WTC11 (cell line): ENCODE results near the gene KHK. TPM values are rescaled to one million over a fixed set of nuclear protein-coding genes. Genes with fewer than 3 reads are reported as not detected.

Source experiments
- ATAC-seq: fragments of 200-7000 bp; cut with Tn5 transposase; 2 replicates; pipeline ENCODE4 v1.10.0; 2021; ENCODE audit warnings: mild to moderate bottlenecking, moderate library complexity
- Bru-seq: library from RNA; stranded (reverse); fragments of 400-500 nt; gene quantifications from one replicate; lab custom pipeline; 2021; lab: Mats Ljungman, UMichigan
- CTCF ChIA-PET: fragments of 300-600 bp; sonication (Branson Sonifier 250); formaldehyde crosslinking; loops from one replicate; lab custom pipeline; 2021; ENCODE audit warnings: antibody characterized with exemption; lab: Charles Lee
- POLR2A ChIA-PET: fragments of 350-600 bp; sonication (Branson Sonifier 250); formaldehyde crosslinking; loops from one replicate; lab custom pipeline; 2021; ENCODE audit warnings: antibody characterized with exemption; lab: Charles Lee
- DNase-seq: peaks from one replicate; pipeline ENCODE4 v3.0.0; 2021; ENCODE audit warnings: low spot score
- H3K27ac Mint-ChIP-seq: 2 replicates; pipeline ENCODE4 v1.8.0; 2021; ENCODE audit warnings: mixed read lengths
- H3K27me3 Mint-ChIP-seq: 2 replicates; pipeline ENCODE4 v1.8.0; 2021; ENCODE audit warnings: low read depth, mild to moderate bottlenecking, moderate library complexity, mixed read lengths
- H3K36me3 Mint-ChIP-seq: 2 replicates; pipeline ENCODE4 v1.8.0; 2021; ENCODE audit warnings: mixed read lengths
- H3K4me1 Mint-ChIP-seq: 2 replicates; pipeline ENCODE4 v1.8.0; 2022; ENCODE audit warnings: mixed read lengths
- H3K4me3 Mint-ChIP-seq: 2 replicates; pipeline ENCODE4 v1.8.0; 2021; ENCODE audit warnings: mild to moderate bottlenecking, moderate library complexity, mixed read lengths
- H3K9me3 Mint-ChIP-seq: 2 replicates; pipeline ENCODE4 v1.8.0; 2021; ENCODE audit warnings: mixed read lengths
- FOXK1 ChIP-seq: sonication (generic); formaldehyde crosslinking; IDR thresholded peaks from 2 replicates; pipeline ENCODE4 v1.8.0; 2022; ENCODE audit warnings: mild to moderate bottlenecking, moderate library complexity, missing genetic modification reagents
- FOXP1 ChIP-seq: sonication (generic); formaldehyde crosslinking; IDR thresholded peaks from 2 replicates; pipeline ENCODE4 v1.8.0; 2022; ENCODE audit warnings: missing genetic modification reagents, mild to moderate bottlenecking, moderate library complexity, borderline replicate concordance
- SP1 ChIP-seq: sonication (generic); formaldehyde crosslinking; conservative IDR thresholded peaks from 2 replicates; pipeline ENCODE4 v1.8.1; 2022; ENCODE audit warnings: missing genetic modification reagents
- long read RNA-seq, 3 experiments: library from RNA in 1 of 3; library from capped mRNA in 1 of 3; library from polyadenylated mRNA in 1 of 3; unstranded in 2 of 3; stranded (forward) in 1 of 3; transcript quantifications; one replicate each; pipeline ENCODE4 v2.0.0, GENCODE V29; 2021
- total RNA-seq: library from RNA; stranded (reverse); gene quantifications from 3 replicates; pipeline ENCODE4 v1.2.3, GENCODE V29; 2021
- TF ChIP-seq, protein P1 (sequence below): fragments of 250-450 bp; sonication (Bioruptor Pico); IDR thresholded peaks from 2 replicates; pipeline ENCODE4 v1.8.0; 2021; ENCODE audit warnings: mild to moderate bottlenecking
- TF ChIP-seq, protein P2 (sequence below): fragments of 200-600 bp; IDR thresholded peaks from 2 replicates; pipeline ENCODE4 v1.8.0; 2022; ENCODE audit warnings: antibody characterized with exemption
- TF ChIP-seq, protein P3 (sequence below): sonication (generic); formaldehyde crosslinking; IDR thresholded peaks from 2 replicates; pipeline ENCODE4 v1.8.0; 2023; ENCODE audit warnings: missing genetic modification reagents, mild to moderate bottlenecking, borderline replicate concordance
- TF ChIP-seq, protein P4 (sequence below): sonication (generic); formaldehyde crosslinking; IDR thresholded peaks from 2 replicates; pipeline ENCODE4 v1.8.0; 2022; ENCODE audit warnings: mild to moderate bottlenecking, missing genetic modification reagents
- TF ChIP-seq, protein P5 (sequence below): sonication (generic); formaldehyde crosslinking; IDR thresholded peaks from 2 replicates; pipeline ENCODE4 v1.8.1; 2023; ENCODE audit warnings: mild to moderate bottlenecking, missing genetic modification reagents
- TF ChIP-seq, protein P6 (sequence below): sonication (generic); formaldehyde crosslinking; IDR thresholded peaks from 2 replicates; pipeline ENCODE4 v1.8.1; 2023; ENCODE audit warnings: mild to moderate bottlenecking, missing genetic modification reagents
- TF ChIP-seq, protein P7 (sequence below): sonication (generic); formaldehyde crosslinking; IDR thresholded peaks from 2 replicates; pipeline ENCODE4 v1.8.1; 2022; ENCODE audit warnings: mild to moderate bottlenecking, missing genetic modification reagents, moderate library complexity, borderline replicate concordance

Gene KHK
- total RNA-seq: 15.5 to 17.4 TPM (median 17.4 TPM) in 3 replicates
- percentile 51 among the genes with signal in this experiment for Bru-seq, nascent RNA
- long read RNA-seq, experiment 1, transcript KHK-202 (8 exons, 2,411 nt): major isoform, 25 of 65 reads
- long read RNA-seq, experiment 1, partial matches to known transcripts: 0 of 65 reads
- long read RNA-seq, experiment 1, other reads (novel, unspliced or antisense): 40 of 65 reads
- long read RNA-seq, experiment 2, transcript KHK-202 (8 exons, 2,411 nt): major isoform, 5 of 29 reads
- long read RNA-seq, experiment 2, partial matches to known transcripts: 5 of 29 reads
- long read RNA-seq, experiment 2, other reads (novel, unspliced or antisense): 19 of 29 reads
- long read RNA-seq, experiment 3, transcript KHK-202 (8 exons, 2,411 nt): major isoform, 18 of 64 reads
- long read RNA-seq, experiment 3, partial matches to known transcripts: 2 of 64 reads
- long read RNA-seq, experiment 3, other reads (novel, unspliced or antisense): 44 of 64 reads

DNA sequence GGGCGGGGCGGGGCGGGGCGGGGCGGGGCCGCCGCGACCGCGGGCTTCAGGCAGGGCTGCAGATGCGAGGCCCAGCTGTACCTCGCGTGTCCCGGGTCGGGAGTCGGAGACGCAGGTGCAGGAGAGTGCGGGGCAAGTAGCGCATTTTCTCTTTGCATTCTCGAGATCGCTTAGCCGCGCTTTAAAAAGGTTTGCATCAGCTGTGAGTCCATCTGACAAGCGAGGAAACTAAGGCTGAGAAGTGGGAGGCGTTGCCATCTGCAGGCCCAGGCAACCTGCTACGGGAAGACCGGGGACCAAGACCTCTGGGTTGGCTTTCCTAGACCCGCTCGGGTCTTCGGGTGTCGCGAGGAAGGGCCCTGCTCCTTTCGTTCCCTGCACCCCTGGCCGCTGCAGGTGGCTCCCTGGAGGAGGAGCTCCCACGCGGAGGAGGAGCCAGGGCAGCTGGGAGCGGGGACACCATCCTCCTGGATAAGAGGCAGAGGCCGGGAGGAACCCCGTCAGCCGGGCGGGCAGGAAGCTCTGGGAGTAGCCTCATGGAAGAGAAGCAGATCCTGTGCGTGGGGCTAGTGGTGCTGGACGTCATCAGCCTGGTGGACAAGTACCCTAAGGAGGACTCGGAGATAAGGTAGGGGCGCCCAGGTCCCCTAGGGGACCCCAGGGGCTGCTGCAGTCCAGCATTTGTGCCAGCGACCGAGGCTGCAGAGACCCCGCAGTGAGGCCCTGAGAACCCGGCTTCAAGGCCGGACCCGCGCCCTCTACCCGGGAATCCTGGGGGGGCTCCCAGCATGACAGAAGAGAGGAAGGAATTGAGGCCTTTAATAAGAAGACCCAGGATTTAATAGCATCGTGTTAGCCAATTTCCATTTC lies at the start of gene KHK:
TSS of gene KHK (plus strand) at position 49 of the 870 bp plus-strand sequence. CDS start at position 537, 488 bp downstream.
- peak; percentile 37 for ATAC-seq
- peaks cover 16% of the 10 kb centered on the region for H3K4me1 Mint-ChIP-seq
- ChIA-PET CTCF (interaction anchor here (0.6 to 6.4 kb wide), 30 partner anchors 8 to 293 kb away, joined by 3 to 50 read pairs (median 4); partner anchors contain the start of genes ABHD1, AGBL5, EMILIN1 and OST4), POLR2A (interaction anchor here (0.6 to 2.4 kb wide), 4 partner anchors 15 to 185 kb away, joined by 3 to 9 read pairs (median 6); partner anchors contain the start of genes AGBL5 and OST4)
- TF ChIP-seq, protein P1, sequence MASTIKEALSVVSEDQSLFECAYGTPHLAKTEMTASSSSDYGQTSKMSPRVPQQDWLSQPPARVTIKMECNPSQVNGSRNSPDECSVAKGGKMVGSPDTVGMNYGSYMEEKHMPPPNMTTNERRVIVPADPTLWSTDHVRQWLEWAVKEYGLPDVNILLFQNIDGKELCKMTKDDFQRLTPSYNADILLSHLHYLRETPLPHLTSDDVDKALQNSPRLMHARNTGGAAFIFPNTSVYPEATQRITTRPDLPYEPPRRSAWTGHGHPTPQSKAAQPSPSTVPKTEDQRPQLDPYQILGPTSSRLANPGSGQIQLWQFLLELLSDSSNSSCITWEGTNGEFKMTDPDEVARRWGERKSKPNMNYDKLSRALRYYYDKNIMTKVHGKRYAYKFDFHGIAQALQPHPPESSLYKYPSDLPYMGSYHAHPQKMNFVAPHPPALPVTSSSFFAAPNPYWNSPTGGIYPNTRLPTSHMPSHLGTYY (CRISPR knock-in tag): no peak
- TF ChIP-seq, protein P2, sequence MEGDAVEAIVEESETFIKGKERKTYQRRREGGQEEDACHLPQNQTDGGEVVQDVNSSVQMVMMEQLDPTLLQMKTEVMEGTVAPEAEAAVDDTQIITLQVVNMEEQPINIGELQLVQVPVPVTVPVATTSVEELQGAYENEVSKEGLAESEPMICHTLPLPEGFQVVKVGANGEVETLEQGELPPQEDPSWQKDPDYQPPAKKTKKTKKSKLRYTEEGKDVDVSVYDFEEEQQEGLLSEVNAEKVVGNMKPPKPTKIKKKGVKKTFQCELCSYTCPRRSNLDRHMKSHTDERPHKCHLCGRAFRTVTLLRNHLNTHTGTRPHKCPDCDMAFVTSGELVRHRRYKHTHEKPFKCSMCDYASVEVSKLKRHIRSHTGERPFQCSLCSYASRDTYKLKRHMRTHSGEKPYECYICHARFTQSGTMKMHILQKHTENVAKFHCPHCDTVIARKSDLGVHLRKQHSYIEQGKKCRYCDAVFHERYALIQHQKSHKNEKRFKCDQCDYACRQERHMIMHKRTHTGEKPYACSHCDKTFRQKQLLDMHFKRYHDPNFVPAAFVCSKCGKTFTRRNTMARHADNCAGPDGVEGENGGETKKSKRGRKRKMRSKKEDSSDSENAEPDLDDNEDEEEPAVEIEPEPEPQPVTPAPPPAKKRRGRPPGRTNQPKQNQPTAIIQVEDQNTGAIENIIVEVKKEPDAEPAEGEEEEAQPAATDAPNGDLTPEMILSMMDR: peak; percentile 36; the same call in 1 of the 2 replicates
- TF ChIP-seq, protein P3, sequence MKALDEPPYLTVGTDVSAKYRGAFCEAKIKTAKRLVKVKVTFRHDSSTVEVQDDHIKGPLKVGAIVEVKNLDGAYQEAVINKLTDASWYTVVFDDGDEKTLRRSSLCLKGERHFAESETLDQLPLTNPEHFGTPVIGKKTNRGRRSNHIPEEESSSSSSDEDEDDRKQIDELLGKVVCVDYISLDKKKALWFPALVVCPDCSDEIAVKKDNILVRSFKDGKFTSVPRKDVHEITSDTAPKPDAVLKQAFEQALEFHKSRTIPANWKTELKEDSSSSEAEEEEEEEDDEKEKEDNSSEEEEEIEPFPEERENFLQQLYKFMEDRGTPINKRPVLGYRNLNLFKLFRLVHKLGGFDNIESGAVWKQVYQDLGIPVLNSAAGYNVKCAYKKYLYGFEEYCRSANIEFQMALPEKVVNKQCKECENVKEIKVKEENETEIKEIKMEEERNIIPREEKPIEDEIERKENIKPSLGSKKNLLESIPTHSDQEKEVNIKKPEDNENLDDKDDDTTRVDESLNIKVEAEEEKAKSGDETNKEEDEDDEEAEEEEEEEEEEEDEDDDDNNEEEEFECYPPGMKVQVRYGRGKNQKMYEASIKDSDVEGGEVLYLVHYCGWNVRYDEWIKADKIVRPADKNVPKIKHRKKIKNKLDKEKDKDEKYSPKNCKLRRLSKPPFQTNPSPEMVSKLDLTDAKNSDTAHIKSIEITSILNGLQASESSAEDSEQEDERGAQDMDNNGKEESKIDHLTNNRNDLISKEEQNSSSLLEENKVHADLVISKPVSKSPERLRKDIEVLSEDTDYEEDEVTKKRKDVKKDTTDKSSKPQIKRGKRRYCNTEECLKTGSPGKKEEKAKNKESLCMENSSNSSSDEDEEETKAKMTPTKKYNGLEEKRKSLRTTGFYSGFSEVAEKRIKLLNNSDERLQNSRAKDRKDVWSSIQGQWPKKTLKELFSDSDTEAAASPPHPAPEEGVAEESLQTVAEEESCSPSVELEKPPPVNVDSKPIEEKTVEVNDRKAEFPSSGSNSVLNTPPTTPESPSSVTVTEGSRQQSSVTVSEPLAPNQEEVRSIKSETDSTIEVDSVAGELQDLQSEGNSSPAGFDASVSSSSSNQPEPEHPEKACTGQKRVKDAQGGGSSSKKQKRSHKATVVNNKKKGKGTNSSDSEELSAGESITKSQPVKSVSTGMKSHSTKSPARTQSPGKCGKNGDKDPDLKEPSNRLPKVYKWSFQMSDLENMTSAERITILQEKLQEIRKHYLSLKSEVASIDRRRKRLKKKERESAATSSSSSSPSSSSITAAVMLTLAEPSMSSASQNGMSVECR (CRISPR knock-in tag): 0 out of 2 replicates have a peak, but pooled peaks have one; percentile 13
- TF ChIP-seq, protein P4, sequence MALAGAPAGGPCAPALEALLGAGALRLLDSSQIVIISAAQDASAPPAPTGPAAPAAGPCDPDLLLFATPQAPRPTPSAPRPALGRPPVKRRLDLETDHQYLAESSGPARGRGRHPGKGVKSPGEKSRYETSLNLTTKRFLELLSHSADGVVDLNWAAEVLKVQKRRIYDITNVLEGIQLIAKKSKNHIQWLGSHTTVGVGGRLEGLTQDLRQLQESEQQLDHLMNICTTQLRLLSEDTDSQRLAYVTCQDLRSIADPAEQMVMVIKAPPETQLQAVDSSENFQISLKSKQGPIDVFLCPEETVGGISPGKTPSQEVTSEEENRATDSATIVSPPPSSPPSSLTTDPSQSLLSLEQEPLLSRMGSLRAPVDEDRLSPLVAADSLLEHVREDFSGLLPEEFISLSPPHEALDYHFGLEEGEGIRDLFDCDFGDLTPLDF (CRISPR knock-in tag): 0 out of 2 replicates have a peak, but pooled peaks have one; percentile 5
- TF ChIP-seq FOXK1 (CRISPR knock-in tag) (no peak), SP1 (CRISPR knock-in tag) (peak; percentile 65), FOXP1 (CRISPR knock-in tag) (peak; percentile 61; the same call in 1 of the 2 replicates)
- TF ChIP-seq, protein P5, sequence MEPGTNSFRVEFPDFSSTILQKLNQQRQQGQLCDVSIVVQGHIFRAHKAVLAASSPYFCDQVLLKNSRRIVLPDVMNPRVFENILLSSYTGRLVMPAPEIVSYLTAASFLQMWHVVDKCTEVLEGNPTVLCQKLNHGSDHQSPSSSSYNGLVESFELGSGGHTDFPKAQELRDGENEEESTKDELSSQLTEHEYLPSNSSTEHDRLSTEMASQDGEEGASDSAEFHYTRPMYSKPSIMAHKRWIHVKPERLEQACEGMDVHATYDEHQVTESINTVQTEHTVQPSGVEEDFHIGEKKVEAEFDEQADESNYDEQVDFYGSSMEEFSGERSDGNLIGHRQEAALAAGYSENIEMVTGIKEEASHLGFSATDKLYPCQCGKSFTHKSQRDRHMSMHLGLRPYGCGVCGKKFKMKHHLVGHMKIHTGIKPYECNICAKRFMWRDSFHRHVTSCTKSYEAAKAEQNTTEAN (CRISPR knock-in tag): 0 out of 2 replicates have a peak, but pooled peaks have one; percentile 45
- TF ChIP-seq, protein P6, sequence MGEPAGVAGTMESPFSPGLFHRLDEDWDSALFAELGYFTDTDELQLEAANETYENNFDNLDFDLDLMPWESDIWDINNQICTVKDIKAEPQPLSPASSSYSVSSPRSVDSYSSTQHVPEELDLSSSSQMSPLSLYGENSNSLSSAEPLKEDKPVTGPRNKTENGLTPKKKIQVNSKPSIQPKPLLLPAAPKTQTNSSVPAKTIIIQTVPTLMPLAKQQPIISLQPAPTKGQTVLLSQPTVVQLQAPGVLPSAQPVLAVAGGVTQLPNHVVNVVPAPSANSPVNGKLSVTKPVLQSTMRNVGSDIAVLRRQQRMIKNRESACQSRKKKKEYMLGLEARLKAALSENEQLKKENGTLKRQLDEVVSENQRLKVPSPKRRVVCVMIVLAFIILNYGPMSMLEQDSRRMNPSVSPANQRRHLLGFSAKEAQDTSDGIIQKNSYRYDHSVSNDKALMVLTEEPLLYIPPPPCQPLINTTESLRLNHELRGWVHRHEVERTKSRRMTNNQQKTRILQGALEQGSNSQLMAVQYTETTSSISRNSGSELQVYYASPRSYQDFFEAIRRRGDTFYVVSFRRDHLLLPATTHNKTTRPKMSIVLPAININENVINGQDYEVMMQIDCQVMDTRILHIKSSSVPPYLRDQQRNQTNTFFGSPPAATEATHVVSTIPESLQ: no peak
- TF ChIP-seq, protein P7, sequence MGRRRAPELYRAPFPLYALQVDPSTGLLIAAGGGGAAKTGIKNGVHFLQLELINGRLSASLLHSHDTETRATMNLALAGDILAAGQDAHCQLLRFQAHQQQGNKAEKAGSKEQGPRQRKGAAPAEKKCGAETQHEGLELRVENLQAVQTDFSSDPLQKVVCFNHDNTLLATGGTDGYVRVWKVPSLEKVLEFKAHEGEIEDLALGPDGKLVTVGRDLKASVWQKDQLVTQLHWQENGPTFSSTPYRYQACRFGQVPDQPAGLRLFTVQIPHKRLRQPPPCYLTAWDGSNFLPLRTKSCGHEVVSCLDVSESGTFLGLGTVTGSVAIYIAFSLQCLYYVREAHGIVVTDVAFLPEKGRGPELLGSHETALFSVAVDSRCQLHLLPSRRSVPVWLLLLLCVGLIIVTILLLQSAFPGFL (CRISPR knock-in tag): 0 out of 2 replicates have a peak, but pooled peaks have one; percentile 20
- peak within 1 kb of the TSS; percentile 84 for H3K4me3 Mint-ChIP-seq
- no peaks in the 10 kb centered on the region for H3K9me3 Mint-ChIP-seq
- peaks cover 23% of the 10 kb centered on the region for H3K27me3 Mint-ChIP-seq
- H3K27ac Mint-ChIP-seq: no peak within 1 kb of the TSS
- DNase-seq: peak; percentile 67
- H3K36me3 Mint-ChIP-seq: no peaks in the 10 kb centered on the region
